ENCODE measurements around the gene MRPL49.
"Not testable (repeated sequence)": the region's sequence is repeated elsewhere in the genome, so short reads cannot be mapped to it uniquely, and the experiment has no call there.

Gene MRPL49

GRCh38 chr11:65117206-65118096 is 4.7 kb upstream of the MRPL49 start, which contains the start of gene ZNHIT2:
Gene ZNHIT2, minus strand, starts transcription at chr11:65117701. Its CDS starts 48 bp downstream, at chr11:65117653.
- Histone ChIP-seq H4K20me1 (ENCODE audit: insufficient read depth, low read length) (no peaks in the 10 kb centered on the region), H3K79me2 (ENCODE audit: low read length) (peaks cover 49% of the 10 kb centered on the region), H3K9me2 (replicated peaks; ENCODE audit: insufficient read depth, low read length) (no peaks in the 10 kb centered on the region), H3K9ac (ENCODE audit: low read length) (peak within 1 kb of the TSS; percentile 98), H3K27me3 (replicated peaks; ENCODE audit: insufficient read depth, low read length) (no peaks in the 10 kb centered on the region), H3K4me3 (ENCODE audit: low read length) (peak within 1 kb of the TSS; percentile 83), H3K9me3 (replicated peaks; ENCODE audit: insufficient read depth, low read length) (no peaks in the 10 kb centered on the region), H3K36me3 (replicated peaks; ENCODE audit: insufficient read depth, low read length) (peaks cover 8% of the 10 kb centered on the region), H2AFZ (ENCODE audit: low read length) (peak within 1 kb of the TSS; percentile 20; the same call in 1 of the 2 replicates), H3F3A (ENCODE audit: insufficient read depth, low read length) (peaks cover 41% of the 10 kb centered on the region), H3K4me2 (ENCODE audit: low read depth, low read length) (peak within 1 kb of the TSS; percentile 94), H3K27ac (ENCODE audit: low read length) (peak within 1 kb of the TSS; percentile 95), H3K4me1 (ENCODE audit: low read length) (peaks cover 32% of the 10 kb centered on the region)
- DNase-seq = peak; percentile 100
- TF ChIP-seq CTCF (IDR thresholded peaks at IDR 0.05; ENCODE audit: low read length) (peak; percentile 92), EZH2phosphoT487 (IDR thresholded peaks at IDR 0.05; ENCODE audit: low read length) (no peak), EZH2 (optimal IDR thresholded peaks at IDR 0.05; ENCODE audit: low read depth, low read length) (no peak)

GRCh38 chr11:65118097-65118837 is 3.9 kb upstream of the MRPL49 start:
- TF ChIP-seq CTCF (IDR thresholded peaks at IDR 0.05; ENCODE audit: low read length) (no peak), EZH2 (optimal IDR thresholded peaks at IDR 0.05; ENCODE audit: low read depth, low read length) (no peak), EZH2phosphoT487 (IDR thresholded peaks at IDR 0.05; ENCODE audit: low read length) (no peak)
- no peaks in the 10 kb centered on the region for H3K9me3 ChIP-seq (replicated peaks; ENCODE audit: insufficient read depth, low read length)
- H3K79me2 ChIP-seq (ENCODE audit: low read length) = peaks cover 58% of the 10 kb centered on the region
- no peak for DNase-seq
- H3K36me3 ChIP-seq (replicated peaks; ENCODE audit: insufficient read depth, low read length) = peaks cover 8% of the 10 kb centered on the region
- H3K9me2 ChIP-seq (replicated peaks; ENCODE audit: insufficient read depth, low read length) = no peaks in the 10 kb centered on the region
- no peak overlapping the region for H3K9ac ChIP-seq (ENCODE audit: low read length)
- no peaks in the 10 kb centered on the region for H3K27me3 ChIP-seq (replicated peaks; ENCODE audit: insufficient read depth, low read length)
- no peak overlapping the region for H3K4me2 ChIP-seq (ENCODE audit: low read depth, low read length)
- H3K4me1 ChIP-seq (ENCODE audit: low read length) = peaks cover 31% of the 10 kb centered on the region
- no peak overlapping the region for H3K4me3 ChIP-seq (ENCODE audit: low read length)
- H4K20me1 ChIP-seq (ENCODE audit: insufficient read depth, low read length) = no peaks in the 10 kb centered on the region
- H2AFZ ChIP-seq (ENCODE audit: low read length) = no peak overlapping the region
- peaks cover 41% of the 10 kb centered on the region for H3F3A ChIP-seq (ENCODE audit: insufficient read depth, low read length)
- H3K27ac ChIP-seq (ENCODE audit: low read length) = peak overlapping the region; percentile 10; the same call in 1 of the 2 replicates

GRCh38 chr11:65118891-65119669 is 3.0 kb upstream of the MRPL49 start:
- not testable (repeated sequence) for H3K9ac ChIP-seq (ENCODE audit: low read length); H3K9me2 ChIP-seq (replicated peaks; ENCODE audit: insufficient read depth, low read length); H2AFZ ChIP-seq (ENCODE audit: low read length); H3K27me3 ChIP-seq (replicated peaks; ENCODE audit: insufficient read depth, low read length); H3K36me3 ChIP-seq (replicated peaks; ENCODE audit: insufficient read depth, low read length); H3K4me3 ChIP-seq (ENCODE audit: low read length); H3K4me2 ChIP-seq (ENCODE audit: low read depth, low read length); H3K9me3 ChIP-seq (replicated peaks; ENCODE audit: insufficient read depth, low read length); H4K20me1 ChIP-seq (ENCODE audit: insufficient read depth, low read length); DNase-seq
- Histone ChIP-seq H3K4me1 (ENCODE audit: low read length) (peaks cover 30% of the 10 kb centered on the region), H3F3A (ENCODE audit: insufficient read depth, low read length) (peaks cover 41% of the 10 kb centered on the region), H3K27ac (ENCODE audit: low read length) (peak overlapping the region; percentile 18; the same call in 1 of the 2 replicates), H3K79me2 (ENCODE audit: low read length) (peaks cover 66% of the 10 kb centered on the region)

Data from MM.1S (cell line).